HG02938 (cell line): ENCODE measurements around the gene ACSM6.

ENCODE experiments used
- ATAC-seq: cut with Tn5 transposase; IDR thresholded peaks from one replicate; pipeline ENCODE4 v1.9.1; 2021; ENCODE audit warnings: mild to moderate bottlenecking, moderate library complexity; ENCODE audit not compliant: unreplicated experiment

Gene ACSM6

GRCh38 chr10:95243318-95243617, 49.2 kb downstream of the ACSM6 start:
- no peak for ATAC-seq

- no peak for ATAC-seq
Measured at GRCh38 chr10:95244152-95244551, 50.1 kb downstream of the ACSM6 start.

- ATAC-seq, result peak; percentile 86
Measured at GRCh38 chr10:95245425-95246055, 51.5 kb downstream of the ACSM6 start.

GRCh38 chr10:95246582-95247051, 52.6 kb downstream of the ACSM6 start:
- no peak for ATAC-seq

DNA sequence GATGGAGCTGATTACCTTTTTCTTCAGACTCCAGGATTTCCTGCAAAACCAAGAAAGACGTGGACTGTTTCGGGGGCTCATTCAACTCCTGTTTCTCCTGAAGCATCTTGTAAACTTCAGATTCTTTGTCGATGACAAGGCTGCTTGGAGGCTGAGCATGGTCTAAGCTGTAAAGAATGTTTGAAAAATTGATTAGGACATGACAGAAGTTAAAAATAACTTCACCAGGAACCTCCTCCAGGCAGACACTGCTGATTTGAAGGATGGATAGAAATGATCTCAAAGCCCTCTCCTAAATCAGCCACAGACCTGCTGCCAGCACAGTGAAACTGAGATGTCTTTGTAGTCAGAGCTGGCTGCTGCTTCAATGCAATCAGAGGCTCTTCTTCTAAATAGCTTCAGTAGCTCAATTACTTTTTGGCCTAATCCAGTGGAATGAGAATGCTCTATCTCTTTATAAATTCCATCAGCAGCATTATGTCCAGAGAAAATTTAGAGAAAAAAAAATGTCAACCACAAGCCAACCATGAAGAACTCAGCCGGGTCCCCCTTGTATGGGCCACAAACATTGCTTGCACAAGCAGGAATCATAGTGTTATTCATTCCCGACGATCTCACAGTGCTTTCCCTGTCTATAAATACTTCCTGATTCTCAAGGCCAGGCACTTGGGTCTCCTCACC, 53.3 kb downstream of the ACSM6 start:
- ATAC-seq, result no peak

- ATAC-seq, result no peak
Measured at GRCh38 chr10:95247881-95248583, 54.0 kb downstream of the ACSM6 start.

GRCh38 chr10:95248989-95249388, 55.0 kb downstream of the ACSM6 start:
- ATAC-seq, result no peak

DNA sequence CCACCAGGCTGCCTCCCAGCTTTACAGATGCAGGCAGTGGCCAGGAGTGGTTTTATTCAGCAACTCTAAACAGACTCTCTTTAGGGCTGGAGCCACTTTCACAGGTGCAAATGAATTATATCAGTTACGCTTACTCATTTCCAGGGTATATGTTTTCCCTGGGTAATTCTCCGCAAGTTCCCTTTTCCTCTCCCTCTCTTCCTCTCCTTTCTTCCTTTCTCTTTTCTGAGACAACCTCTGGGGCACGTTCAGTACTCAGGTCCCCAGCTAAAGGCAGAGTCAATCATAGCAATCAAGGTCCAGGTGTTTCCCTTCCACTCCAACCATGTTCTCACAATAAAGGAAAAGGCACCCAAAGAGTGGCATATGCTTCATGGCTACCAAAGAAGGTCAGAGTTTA, 55.4 kb downstream of the ACSM6 start:
- ATAC-seq, result no peak

DNA sequence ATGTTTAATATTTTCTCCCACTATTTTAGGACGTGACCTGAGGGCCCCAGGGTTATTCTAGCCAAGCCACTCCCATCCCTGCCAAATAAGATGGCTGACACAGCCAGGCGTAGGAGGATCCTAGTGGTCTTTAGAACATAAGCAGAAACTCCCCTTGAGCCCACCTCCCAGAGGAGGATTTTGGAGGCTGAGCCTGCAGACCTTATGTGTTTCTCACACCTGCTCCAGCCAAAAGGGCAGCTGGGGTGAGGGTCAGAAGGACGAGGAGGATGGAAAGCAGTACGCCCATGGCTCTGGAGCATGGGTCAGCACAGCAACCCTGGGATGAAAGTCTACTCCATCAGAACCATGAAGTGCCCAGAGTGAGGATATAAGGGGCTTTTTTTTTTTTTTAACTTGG, 56.8 kb downstream of the ACSM6 start:
- ATAC-seq, result no peak

DNA sequence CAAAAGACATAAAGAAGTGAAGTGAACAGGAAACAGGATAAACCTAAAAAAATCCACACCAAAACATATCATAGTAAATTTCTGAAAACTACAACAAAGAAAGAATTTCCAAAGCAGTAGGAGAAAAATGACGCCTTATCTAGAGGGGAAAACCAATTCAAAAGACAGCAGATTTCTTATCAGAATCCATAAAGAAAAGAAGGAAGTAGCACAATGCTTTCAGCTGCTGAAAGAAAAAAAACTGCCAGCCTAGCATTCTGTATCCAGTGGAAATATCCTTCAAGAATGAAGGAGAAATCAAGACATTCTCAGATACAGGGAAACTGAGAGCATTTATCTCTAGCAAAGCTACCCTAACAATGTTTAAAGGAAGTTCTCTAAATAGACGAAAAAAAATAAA, 59.0 kb downstream of the ACSM6 start:
- ATAC-seq, result no peak

DNA sequence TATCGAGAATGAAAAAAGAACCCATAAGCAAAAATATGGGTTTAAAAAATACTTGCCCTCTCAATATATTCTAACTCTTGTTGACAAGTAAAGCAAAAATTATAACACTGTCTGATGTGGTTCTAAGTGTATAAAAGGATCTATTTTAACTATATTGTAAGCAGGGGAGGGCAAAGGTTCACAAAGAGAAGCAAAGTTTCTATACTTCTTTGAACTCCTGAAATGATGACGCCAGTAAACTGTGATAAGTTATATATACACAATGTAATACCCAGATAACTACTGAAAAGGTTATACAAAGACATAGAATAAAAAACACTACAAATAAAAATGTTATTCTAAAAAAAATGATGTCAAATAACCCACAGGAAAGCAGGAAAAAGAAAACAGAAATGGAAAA, 59.6 kb downstream of the ACSM6 start:
- no peak for ATAC-seq

DNA sequence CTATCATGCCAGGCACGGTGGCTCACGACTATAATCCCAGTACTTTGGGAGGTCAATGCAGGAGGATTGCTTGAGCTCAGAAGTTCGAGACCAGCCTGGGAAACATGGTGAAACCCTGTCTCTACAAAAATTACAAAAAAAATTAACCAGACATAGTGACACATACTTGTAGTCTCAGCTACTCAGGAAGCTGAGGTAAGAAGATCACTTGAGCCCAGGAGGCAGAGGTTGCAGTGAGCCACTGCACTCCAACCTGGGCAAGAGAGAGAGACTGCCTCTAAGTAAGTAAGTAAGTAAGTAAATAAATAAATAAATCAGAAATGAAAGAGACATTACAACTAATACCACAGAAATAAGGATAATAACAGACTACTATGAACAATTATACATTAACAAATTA, 60.6 kb downstream of the ACSM6 start:
- ATAC-seq, result no peak

DNA sequence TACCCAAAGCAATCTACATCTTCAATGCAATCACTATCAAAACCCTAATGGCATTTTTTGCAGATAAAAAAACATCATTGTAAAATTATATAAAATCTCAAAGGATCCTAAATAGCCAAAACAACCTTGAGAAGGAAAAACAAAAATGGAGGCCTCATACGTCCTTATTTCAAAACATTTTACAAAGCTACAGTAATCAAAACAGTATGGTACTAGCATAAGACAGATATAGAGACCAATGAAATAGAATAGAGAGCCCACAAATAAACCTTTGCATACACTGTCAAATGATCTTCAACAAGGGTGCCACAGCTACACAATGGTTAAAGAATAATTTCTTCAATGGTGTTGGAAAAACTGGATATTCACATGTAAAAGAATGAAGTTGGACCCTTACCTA, 62.2 kb downstream of the ACSM6 start:
- ATAC-seq, result no peak

DNA sequence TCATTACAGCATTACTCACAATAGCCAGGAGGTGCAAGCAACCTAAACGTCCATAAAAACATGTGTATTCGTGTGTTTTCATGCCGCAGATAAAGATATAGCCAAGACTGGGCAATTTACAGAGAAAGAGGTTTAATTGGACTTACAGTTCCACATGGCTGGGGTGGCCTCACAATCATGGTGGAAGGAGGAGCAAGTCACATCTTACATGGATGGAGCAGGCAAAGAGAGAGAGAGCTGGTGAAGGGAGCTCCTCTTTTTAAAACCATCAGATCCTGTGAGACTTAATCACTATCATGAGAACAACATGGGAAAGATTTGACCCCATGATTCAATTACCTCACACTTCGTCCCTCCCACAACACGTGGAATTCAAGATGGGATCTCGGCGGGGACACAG, 63.8 kb downstream of the ACSM6 start:
- ATAC-seq, result no peak

DNA sequence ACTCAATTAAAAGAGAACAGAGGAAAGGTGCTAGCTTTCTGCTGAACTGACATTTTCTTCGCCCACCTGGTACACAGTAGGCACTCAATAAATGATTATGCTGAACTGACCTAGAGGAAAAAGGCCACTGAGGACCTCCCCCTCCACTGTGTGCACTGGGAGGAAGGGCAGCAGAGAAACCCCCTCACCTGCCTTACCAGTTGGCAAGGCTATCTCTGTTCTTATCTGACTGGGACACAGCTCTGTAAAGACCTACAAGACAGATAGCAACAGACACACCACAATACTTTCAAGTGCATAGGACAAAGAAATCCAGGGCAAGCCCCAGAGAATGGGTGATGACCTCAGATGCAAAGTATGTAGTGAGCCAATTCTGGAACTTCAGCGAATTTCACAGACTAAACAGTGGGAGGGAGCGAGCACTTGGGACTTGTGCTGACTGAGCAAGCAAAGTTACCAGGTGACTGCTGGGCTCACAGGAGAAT, 66.4 kb downstream of the ACSM6 start:
- peak; percentile 56 for ATAC-seq

DNA sequence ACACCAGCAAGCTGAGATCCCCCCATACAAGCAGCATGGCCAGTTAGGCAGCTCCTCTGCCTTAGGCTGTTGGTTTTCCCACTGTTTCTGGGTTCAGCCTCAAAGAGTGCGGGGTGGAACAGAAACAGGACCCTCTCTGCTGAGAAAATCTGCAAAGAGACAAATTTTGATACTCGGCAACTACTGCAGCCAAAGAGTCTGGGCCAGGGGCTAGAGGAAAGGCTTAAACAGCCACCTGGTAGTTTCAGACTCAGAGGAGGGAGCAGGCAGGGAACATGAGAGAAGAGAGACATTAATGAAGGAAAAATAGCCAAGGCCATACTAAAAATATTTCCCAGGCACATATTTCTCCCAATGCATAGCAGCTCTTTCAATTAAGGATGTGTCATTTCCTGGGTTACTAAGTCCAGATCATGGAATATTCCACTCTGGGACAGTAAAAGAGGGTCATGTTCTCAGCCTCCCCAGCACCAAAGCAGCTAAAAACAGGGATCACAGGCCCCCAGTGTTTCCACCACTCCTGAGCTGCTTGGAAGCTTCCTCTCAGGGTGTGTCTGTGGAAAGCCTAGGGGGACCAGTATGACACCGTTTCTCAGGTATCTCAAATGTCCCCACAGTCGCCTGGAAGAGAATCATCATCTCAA, 67.0 kb downstream of the ACSM6 start:
- ATAC-seq, result no peak

- ATAC-seq, result no peak
Measured at GRCh38 chr10:95261926-95262325, 67.9 kb downstream of the ACSM6 start.

DNA sequence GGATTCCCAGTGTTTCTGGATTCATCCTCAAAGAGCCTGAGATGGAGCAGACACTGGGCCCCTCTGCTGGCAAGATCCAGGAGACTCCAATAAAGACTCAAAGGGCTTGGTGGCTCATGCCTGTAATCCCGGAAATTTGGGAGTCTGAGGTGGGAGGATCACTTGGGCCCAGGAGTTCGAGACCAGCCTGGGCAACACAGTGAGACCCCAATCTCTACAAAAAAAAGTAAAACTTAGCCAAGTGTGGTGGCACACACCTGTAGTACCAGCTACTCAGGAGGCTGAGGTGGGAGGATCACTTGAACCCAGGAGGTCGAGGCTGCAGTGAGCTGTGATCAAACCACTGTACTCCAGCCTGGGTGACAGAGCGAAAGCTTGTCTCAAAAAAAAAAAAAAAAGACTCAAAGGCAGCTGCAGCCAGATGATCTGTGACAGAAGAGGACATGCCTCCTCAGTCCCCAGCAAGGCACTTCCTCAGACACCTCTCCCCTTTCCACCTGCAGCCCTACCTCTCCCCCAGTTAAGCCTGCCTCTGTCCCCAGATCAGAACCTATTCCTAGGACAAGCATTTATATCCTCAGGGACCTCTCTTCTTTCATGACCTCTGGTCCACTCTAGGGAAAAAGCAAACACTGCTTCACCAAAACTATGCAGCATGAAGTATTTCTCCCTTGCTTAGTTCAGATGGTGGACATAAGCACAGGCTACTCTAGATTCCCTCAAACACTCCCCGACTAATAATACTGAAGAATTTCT, 68.9 kb downstream of the ACSM6 start:
- no peak for ATAC-seq

- ATAC-seq, result no peak
Measured at GRCh38 chr10:95263864-95264226, 69.8 kb downstream of the ACSM6 start.

- no peak for ATAC-seq
Measured at GRCh38 chr10:95264227-95265051, 70.4 kb downstream of the ACSM6 start.
